Upper lobe of left lung (tissue), 4 donors: Measurements from ENCODE around the gene PBRM1.

Experiments
- CTCF ChIP-seq, 6 experiments: fragments of 450-650 bp in 4 of 6; fragments of 200-600 bp in 2 of 6; sonication (generic) in 2 of 6; IDR thresholded peaks; one replicate each; pipeline ENCODE4 v1.5.1; 2016 to 2019; ENCODE audit warnings: antibody characterized with exemption in 6 of 6
- POLR2A ChIP-seq, 4 donors: fragments of 450-650 bp; IDR thresholded peaks; one replicate each; pipeline ENCODE4 v1.5.1; 2016 to 2017; ENCODE audit warnings: antibody characterized with exemption in 4 of 4, mild to moderate bottlenecking in 2 of 4
- POLR2AphosphoS5 ChIP-seq, 2 donors: sonication (generic); formaldehyde crosslinking; IDR thresholded peaks; one replicate each; pipeline ENCODE4 v1.5.1; 2017; ENCODE audit warnings: antibody characterized with exemption in 2 of 2

GRCh38 chr3:52521488-52521824, 164.3 kb downstream of the PBRM1 start:
- TF ChIP-seq CTCF (IDR thresholded peaks at IDR 0.05) = no peak
- TF ChIP-seq POLR2AphosphoS5 (IDR thresholded peaks at IDR 0.05) = no peak
- no peak for TF ChIP-seq POLR2A (IDR thresholded peaks at IDR 0.05)
